OCI-LY1 (cell line): Measurements from ENCODE around the gene MX2.

Experiments
- H2AFZ ChIP-seq: fragments of 200-600 bp; sonication (generic), shearing (Covaris generic); 2 replicates; pipeline ENCODE4 v1.6.0; 2014; ENCODE audit warnings: antibody characterized with exemption, mild to moderate bottlenecking, low read length
- H3F3A ChIP-seq: fragments of 200-600 bp; sonication (generic), shearing (Covaris generic); 2 replicates; pipeline ENCODE4 v1.6.0; 2014; ENCODE audit warnings: mild to moderate bottlenecking, antibody characterized with exemption, low read length, moderate library complexity; ENCODE audit not compliant: insufficient read depth
- H3K27ac ChIP-seq: fragments of 200-600 bp; sonication (generic); 2 replicates; pipeline ENCODE4 v1.5.1; 2014; ENCODE audit warnings: low read length, mixed run types, mild to moderate bottlenecking, low read depth; ENCODE audit not compliant: poor library complexity, severe bottlenecking
- H3K27me3 ChIP-seq: fragments of 200-600 bp; sonication (generic); 2 replicates; pipeline ENCODE4 v1.6.0; 2014; ENCODE audit warnings: antibody characterized with exemption, mild to moderate bottlenecking, low read length, moderate library complexity; ENCODE audit not compliant: insufficient read depth
- H3K36me3 ChIP-seq: fragments of 200-600 bp; sonication (generic); 2 replicates; pipeline ENCODE4 v1.6.1; 2014; ENCODE audit warnings: mild to moderate bottlenecking, antibody characterized with exemption, low read length, moderate library complexity, mixed read lengths; ENCODE audit not compliant: insufficient read depth
- H3K4me1 ChIP-seq: fragments of 200-600 bp; sonication (generic); 2 replicates; pipeline ENCODE4 v1.5.1; 2014; ENCODE audit warnings: mild to moderate bottlenecking, low read length, moderate library complexity; ENCODE audit not compliant: insufficient read depth, severe bottlenecking
- H3K4me2 ChIP-seq: fragments of 200-600 bp; sonication (generic), shearing (Covaris generic); 2 replicates; pipeline ENCODE4 v1.6.1; 2014; ENCODE audit warnings: low read length
- H3K4me3 ChIP-seq: fragments of 200-600 bp; sonication (generic); 2 replicates; pipeline ENCODE4 v1.5.1; 2014; ENCODE audit warnings: low read length, low read depth, mild to moderate bottlenecking, mixed read lengths; ENCODE audit not compliant: poor library complexity, severe bottlenecking
- H3K79me2 ChIP-seq: fragments of 200-600 bp; shearing (Covaris generic); 2 replicates; pipeline ENCODE4 v1.6.1; 2016; ENCODE audit warnings: mixed run types, low read length, mixed read lengths; ENCODE audit not compliant: insufficient read depth
- H3K9ac ChIP-seq: fragments of 200-600 bp; sonication (generic), shearing (Covaris generic); 2 replicates; pipeline ENCODE4 v1.6.1; 2014; ENCODE audit warnings: mild to moderate bottlenecking, low read length, mixed read lengths
- H3K9me2 ChIP-seq: fragments of 200-600 bp; sonication (generic), shearing (Covaris generic); 2 replicates; pipeline ENCODE4 v1.6.1; 2014; ENCODE audit warnings: low read depth, mild to moderate bottlenecking, low read length, mixed read lengths
- H3K9me3 ChIP-seq: fragments of 200-600 bp; shearing (Covaris generic); 2 replicates; pipeline ENCODE4 v1.6.1; 2014; ENCODE audit warnings: low read length, mixed read lengths
- H4K20me1 ChIP-seq: fragments of 200-600 bp; sonication (generic), shearing (Covaris generic); 2 replicates; pipeline ENCODE4 v1.6.0; 2016; ENCODE audit warnings: mild to moderate bottlenecking, low read length; ENCODE audit not compliant: insufficient read depth
- CTCF ChIP-seq: fragments of 200-600 bp; sonication (generic), shearing (Covaris generic); IDR thresholded peaks from 2 replicates; pipeline ENCODE4 v1.5.1; 2017; ENCODE audit warnings: mild to moderate bottlenecking, antibody characterized with exemption, low read length, moderate library complexity, mixed read lengths
- EZH2 ChIP-seq: fragments of 200-600 bp; sonication (generic), shearing (Covaris generic); IDR thresholded peaks from 2 replicates; pipeline ENCODE4 v1.8.0; 2017; ENCODE audit warnings: borderline replicate concordance, mixed run types, mild to moderate bottlenecking, antibody characterized with exemption, low read length, moderate library complexity, mixed read lengths

MX2 gene

GRCh38 chr21:41333752-41334151, 28.1 kb upstream of the MX2 start:
- H3K36me3 ChIP-seq: no peaks in the 10 kb centered on the region; the same call in 1 of the 2 replicates
- no peaks in the 10 kb centered on the region for H3K9me2 ChIP-seq
- H3K27ac ChIP-seq: no peak overlapping the region
- no peak overlapping the region for H2AFZ ChIP-seq
- H3K4me2 ChIP-seq: no peak overlapping the region
- H3K79me2 ChIP-seq: no peaks in the 10 kb centered on the region
- H3K9ac ChIP-seq: no peak overlapping the region
- no peaks in the 10 kb centered on the region for H3F3A ChIP-seq
- H3K9me3 ChIP-seq: no peaks in the 10 kb centered on the region
- no peak overlapping the region for H3K4me3 ChIP-seq
- no peaks in the 10 kb centered on the region for H4K20me1 ChIP-seq
- H3K4me1 ChIP-seq: peaks cover 3% of the 10 kb centered on the region
- H3K27me3 ChIP-seq: no peaks in the 10 kb centered on the region
- TF ChIP-seq EZH2: no peak
- TF ChIP-seq CTCF: no peak

- Histone ChIP-seq H2AFZ (no peak overlapping the region), H3K9ac (no peak overlapping the region), H3K27ac (no peak overlapping the region), H3K36me3 (peaks cover 8% of the 10 kb centered on the region), H3F3A (no peaks in the 10 kb centered on the region), H3K27me3 (no peaks in the 10 kb centered on the region), H3K9me3 (peaks cover 13% of the 10 kb centered on the region), H3K79me2 (no peaks in the 10 kb centered on the region), H3K4me3 (no peak overlapping the region), H3K4me1 (no peaks in the 10 kb centered on the region), H3K9me2 (no peaks in the 10 kb centered on the region), H4K20me1 (no peaks in the 10 kb centered on the region), H3K4me2 (no peak overlapping the region)
- TF ChIP-seq EZH2: no peak
- TF ChIP-seq CTCF: no peak
These were observed 24.3 kb upstream of the MX2 start for GRCh38 chr21:41337515-41337914.

- peaks cover 8% of the 10 kb centered on the region for H3K36me3 ChIP-seq
- H3K79me2 ChIP-seq: no peaks in the 10 kb centered on the region
- no peak for TF ChIP-seq CTCF
- TF ChIP-seq EZH2: no peak
- H3K9me2 ChIP-seq: no peaks in the 10 kb centered on the region
- H3F3A ChIP-seq: no peaks in the 10 kb centered on the region
- H3K4me1 ChIP-seq: no peaks in the 10 kb centered on the region
- H2AFZ ChIP-seq: no peak overlapping the region
- H3K9ac ChIP-seq: no peak overlapping the region
- H3K27ac ChIP-seq: no peak overlapping the region
- no peaks in the 10 kb centered on the region for H3K27me3 ChIP-seq
- no peak overlapping the region for H3K4me2 ChIP-seq
- H4K20me1 ChIP-seq: no peaks in the 10 kb centered on the region
- peaks cover 18% of the 10 kb centered on the region for H3K9me3 ChIP-seq
- no peak overlapping the region for H3K4me3 ChIP-seq
These were observed 23.4 kb upstream of the MX2 start for GRCh38 chr21:41338455-41338854.
